ENCODE results near the gene TMEM62.

DNA sequence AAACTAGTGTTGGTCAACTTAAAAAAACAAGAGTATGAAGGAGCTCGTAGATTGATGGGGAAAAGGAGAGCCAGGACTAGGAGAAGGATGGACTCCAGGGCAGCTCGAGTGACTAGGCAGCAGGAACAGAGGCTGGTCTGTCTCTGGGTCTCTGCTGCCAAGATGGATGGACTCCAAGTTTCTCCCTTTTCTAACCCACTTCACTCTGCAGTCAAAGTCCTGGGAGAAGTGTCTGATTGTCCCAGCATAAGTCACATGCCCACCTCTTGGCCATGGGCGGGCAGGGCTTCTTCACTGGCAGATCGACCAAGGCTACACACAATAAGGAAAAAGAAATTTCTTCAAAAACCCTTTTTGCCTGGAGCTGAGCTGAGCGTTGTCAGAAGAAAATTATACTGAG, 96.6 kb downstream of the TMEM62 start:
- TF ChIP-seq GABPA (IDR thresholded peaks at IDR 0.05 in 1 of 2, conservative IDR thresholded peaks at IDR 0.05 in 1 of 2) = no peak
- TF ChIP-seq, protein P1, sequence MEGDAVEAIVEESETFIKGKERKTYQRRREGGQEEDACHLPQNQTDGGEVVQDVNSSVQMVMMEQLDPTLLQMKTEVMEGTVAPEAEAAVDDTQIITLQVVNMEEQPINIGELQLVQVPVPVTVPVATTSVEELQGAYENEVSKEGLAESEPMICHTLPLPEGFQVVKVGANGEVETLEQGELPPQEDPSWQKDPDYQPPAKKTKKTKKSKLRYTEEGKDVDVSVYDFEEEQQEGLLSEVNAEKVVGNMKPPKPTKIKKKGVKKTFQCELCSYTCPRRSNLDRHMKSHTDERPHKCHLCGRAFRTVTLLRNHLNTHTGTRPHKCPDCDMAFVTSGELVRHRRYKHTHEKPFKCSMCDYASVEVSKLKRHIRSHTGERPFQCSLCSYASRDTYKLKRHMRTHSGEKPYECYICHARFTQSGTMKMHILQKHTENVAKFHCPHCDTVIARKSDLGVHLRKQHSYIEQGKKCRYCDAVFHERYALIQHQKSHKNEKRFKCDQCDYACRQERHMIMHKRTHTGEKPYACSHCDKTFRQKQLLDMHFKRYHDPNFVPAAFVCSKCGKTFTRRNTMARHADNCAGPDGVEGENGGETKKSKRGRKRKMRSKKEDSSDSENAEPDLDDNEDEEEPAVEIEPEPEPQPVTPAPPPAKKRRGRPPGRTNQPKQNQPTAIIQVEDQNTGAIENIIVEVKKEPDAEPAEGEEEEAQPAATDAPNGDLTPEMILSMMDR (IDR thresholded peaks at IDR 0.05; ENCODE audit: low read depth, low read length, missing input control) = no peak
- TF ChIP-seq SP1 (IDR thresholded peaks at IDR 0.05) = no peak
- TF ChIP-seq JUND (IDR thresholded peaks at IDR 0.05) = no peak
- TF ChIP-seq, protein P2, sequence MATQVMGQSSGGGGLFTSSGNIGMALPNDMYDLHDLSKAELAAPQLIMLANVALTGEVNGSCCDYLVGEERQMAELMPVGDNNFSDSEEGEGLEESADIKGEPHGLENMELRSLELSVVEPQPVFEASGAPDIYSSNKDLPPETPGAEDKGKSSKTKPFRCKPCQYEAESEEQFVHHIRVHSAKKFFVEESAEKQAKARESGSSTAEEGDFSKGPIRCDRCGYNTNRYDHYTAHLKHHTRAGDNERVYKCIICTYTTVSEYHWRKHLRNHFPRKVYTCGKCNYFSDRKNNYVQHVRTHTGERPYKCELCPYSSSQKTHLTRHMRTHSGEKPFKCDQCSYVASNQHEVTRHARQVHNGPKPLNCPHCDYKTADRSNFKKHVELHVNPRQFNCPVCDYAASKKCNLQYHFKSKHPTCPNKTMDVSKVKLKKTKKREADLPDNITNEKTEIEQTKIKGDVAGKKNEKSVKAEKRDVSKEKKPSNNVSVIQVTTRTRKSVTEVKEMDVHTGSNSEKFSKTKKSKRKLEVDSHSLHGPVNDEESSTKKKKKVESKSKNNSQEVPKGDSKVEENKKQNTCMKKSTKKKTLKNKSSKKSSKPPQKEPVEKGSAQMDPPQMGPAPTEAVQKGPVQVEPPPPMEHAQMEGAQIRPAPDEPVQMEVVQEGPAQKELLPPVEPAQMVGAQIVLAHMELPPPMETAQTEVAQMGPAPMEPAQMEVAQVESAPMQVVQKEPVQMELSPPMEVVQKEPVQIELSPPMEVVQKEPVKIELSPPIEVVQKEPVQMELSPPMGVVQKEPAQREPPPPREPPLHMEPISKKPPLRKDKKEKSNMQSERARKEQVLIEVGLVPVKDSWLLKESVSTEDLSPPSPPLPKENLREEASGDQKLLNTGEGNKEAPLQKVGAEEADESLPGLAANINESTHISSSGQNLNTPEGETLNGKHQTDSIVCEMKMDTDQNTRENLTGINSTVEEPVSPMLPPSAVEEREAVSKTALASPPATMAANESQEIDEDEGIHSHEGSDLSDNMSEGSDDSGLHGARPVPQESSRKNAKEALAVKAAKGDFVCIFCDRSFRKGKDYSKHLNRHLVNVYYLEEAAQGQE (IDR thresholded peaks at IDR 0.05) = no peak
- TF ChIP-seq, protein P3, sequence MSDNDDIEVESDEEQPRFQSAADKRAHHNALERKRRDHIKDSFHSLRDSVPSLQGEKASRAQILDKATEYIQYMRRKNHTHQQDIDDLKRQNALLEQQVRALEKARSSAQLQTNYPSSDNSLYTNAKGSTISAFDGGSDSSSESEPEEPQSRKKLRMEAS (IDR thresholded peaks at IDR 0.05) = no peak
- no peak for TF ChIP-seq YY1 (IDR thresholded peaks at IDR 0.05)

Measured in liver (tissue), 3 donors.